ENCODE results near the gene SLC16A12. TPM values are rescaled to one million over a fixed set of nuclear protein-coding genes. Genes with fewer than 3 reads are reported as not detected.

The SLC16A12 gene
- total RNA-seq, 1 experiment from 2014 or later = 0.77 TPM

GRCh38 chr10:89425000-89425399, 110.4 kb downstream of the SLC16A12 start:
- H3K9ac ChIP-seq (ENCODE audit: extremely low read depth, insufficient read length, low read length) = no peak overlapping the region
- no peak overlapping the region for H4K5ac ChIP-seq (ENCODE audit: insufficient read length, low read depth, low read length)
- no peaks in the 10 kb centered on the region for H3K23me2 ChIP-seq (ENCODE audit: insufficient read length, low read depth, low read length, poor library complexity, severe bottlenecking)
- H4K91ac ChIP-seq (ENCODE audit: insufficient read length, low read depth, low read length) = no peak overlapping the region
- H2BK15ac ChIP-seq (ENCODE audit: low read depth, low read length) = no peak overlapping the region
- H2BK20ac ChIP-seq (ENCODE audit: low read depth, low read length, poor library complexity, severe bottlenecking) = no peak overlapping the region
- no peak overlapping the region for H2BK12ac ChIP-seq (ENCODE audit: insufficient read length, low read depth, low read length)
- H3K23ac ChIP-seq (ENCODE audit: insufficient read length, low read depth, low read length) = no peak overlapping the region
- H3K4me2 ChIP-seq (ENCODE audit: insufficient read depth, insufficient read length, low read length) = no peak overlapping the region
- H3K4me3 Mint-ChIP-seq = no peak overlapping the region
- no peak overlapping the region for H2BK120ac ChIP-seq (ENCODE audit: low read depth, low read length, poor library complexity, severe bottlenecking)
- H4K20me1 ChIP-seq (ENCODE audit: control insufficient read depth, insufficient read depth, insufficient read length) = no peaks in the 10 kb centered on the region
- no peaks in the 10 kb centered on the region for H3K9me3 Mint-ChIP-seq
- no peak overlapping the region for H2AFZ ChIP-seq (ENCODE audit: low read length)
- no peaks in the 10 kb centered on the region for H3K27me3 Mint-ChIP-seq (ENCODE audit: low read depth)
- H3K79me2 ChIP-seq (ENCODE audit: insufficient read depth, low read length) = no peaks in the 10 kb centered on the region
- TF ChIP-seq, protein P1, sequence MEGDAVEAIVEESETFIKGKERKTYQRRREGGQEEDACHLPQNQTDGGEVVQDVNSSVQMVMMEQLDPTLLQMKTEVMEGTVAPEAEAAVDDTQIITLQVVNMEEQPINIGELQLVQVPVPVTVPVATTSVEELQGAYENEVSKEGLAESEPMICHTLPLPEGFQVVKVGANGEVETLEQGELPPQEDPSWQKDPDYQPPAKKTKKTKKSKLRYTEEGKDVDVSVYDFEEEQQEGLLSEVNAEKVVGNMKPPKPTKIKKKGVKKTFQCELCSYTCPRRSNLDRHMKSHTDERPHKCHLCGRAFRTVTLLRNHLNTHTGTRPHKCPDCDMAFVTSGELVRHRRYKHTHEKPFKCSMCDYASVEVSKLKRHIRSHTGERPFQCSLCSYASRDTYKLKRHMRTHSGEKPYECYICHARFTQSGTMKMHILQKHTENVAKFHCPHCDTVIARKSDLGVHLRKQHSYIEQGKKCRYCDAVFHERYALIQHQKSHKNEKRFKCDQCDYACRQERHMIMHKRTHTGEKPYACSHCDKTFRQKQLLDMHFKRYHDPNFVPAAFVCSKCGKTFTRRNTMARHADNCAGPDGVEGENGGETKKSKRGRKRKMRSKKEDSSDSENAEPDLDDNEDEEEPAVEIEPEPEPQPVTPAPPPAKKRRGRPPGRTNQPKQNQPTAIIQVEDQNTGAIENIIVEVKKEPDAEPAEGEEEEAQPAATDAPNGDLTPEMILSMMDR (conservative IDR thresholded peaks at IDR 0.05) = no peak
- no peak overlapping the region for H4K8ac ChIP-seq (replicated peaks; ENCODE audit: insufficient read length, low read depth, low read length)
- H3K4ac ChIP-seq (ENCODE audit: low read depth, low read length) = no peak overlapping the region
- no peak overlapping the region for H3K27ac Mint-ChIP-seq
- H2AK5ac ChIP-seq (ENCODE audit: insufficient read length, low read length) = no peak overlapping the region
- H3T11ph ChIP-seq (ENCODE audit: low read length) = no peak overlapping the region
- no peak overlapping the region for H2BK5ac ChIP-seq (ENCODE audit: insufficient read length, low read length)
- H3K36me3 Mint-ChIP-seq (ENCODE audit: insufficient read depth in 1 of 3, low read depth in 3 of 3) = no peaks in the 10 kb centered on the region
- H3K4me1 Mint-ChIP-seq = peaks cover 35% of the 10 kb centered on the region in 2 experiments
- DNase-seq = no peak
- no peak overlapping the region for H3K18ac ChIP-seq (ENCODE audit: insufficient read length, low read depth, low read length)
- H3K4me1 ChIP-seq (ENCODE audit: insufficient read depth, low read length) = no peaks in the 10 kb centered on the region
- no peak overlapping the region for H3K56ac ChIP-seq (ENCODE audit: insufficient read length, low read depth, low read length)
- no peaks in the 10 kb centered on the region for H3K9me3 ChIP-seq (ENCODE audit: control insufficient read depth, low read depth, low read length)
- no peaks in the 10 kb centered on the region for H3K27me3 ChIP-seq (ENCODE audit: insufficient read depth, low read length)
- no peaks in the 10 kb centered on the region for H3K79me1 ChIP-seq (ENCODE audit: insufficient read depth, low read depth, low read length, poor library complexity, severe bottlenecking)
- no peak overlapping the region for H3K14ac ChIP-seq (ENCODE audit: insufficient read depth, low read length)
- WGBS (ENCODE audit: extremely low coverage, insufficient read length, low lambda C conversion rate) = no CpG with 5 or more reads among the region's 5 CpGs
- H3K27ac ChIP-seq (ENCODE audit: insufficient read length, low read depth, low read length) = no peak overlapping the region

Data from H9 (cell line).